Colon (tissue), 2 donors: ENCODE data around the gene BCL2L15.

Experiments used
- FAIRE-seq: peaks from 2 replicates; lab custom pipeline; 2012; peaks lifted over from hg19 to GRCh38; lab: Jason Lieb, UNC
- donor health status: control.
- donor health status: control.

BCL2L15 gene

GRCh38 chr1:113887402-113888175, at the start of gene BCL2L15:
TSS of gene BCL2L15 (minus strand) at chr1:113887581. CDS start at chr1:113887375, 206 bp downstream.
- FAIRE-seq = no peak

- FAIRE-seq = no peak
Observed at GRCh38 chr1:113937146-113937545, 49.8 kb upstream of the BCL2L15 start.

DNA sequence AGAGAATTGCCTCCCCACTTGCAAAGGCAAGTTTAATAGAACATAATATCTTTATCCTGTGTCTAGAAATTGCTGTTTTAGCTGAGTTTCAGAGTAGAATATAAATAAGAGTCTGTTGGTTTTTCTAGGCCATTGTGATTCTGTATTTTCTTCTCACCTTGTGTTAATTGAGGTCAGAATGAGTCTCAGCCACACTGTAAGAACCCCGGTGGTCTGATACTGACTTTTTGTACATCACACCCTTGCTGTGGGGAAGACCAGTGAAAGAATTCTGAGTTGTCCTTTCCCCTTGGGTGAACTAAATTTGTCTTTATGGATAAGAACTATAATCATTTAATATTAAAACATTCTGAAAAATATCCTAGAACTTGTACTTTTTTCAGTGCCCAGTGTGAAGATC, 48.6 kb upstream of the BCL2L15 start:
- no peak for FAIRE-seq

GRCh38 chr1:113935176-113935575, 47.8 kb upstream of the BCL2L15 start:
- FAIRE-seq = no peak

GRCh38 chr1:113934511-113935055, 47.2 kb upstream of the BCL2L15 start:
- no peak for FAIRE-seq

- FAIRE-seq = no peak
Observed at GRCh38 chr1:113934006-113934405, 46.6 kb upstream of the BCL2L15 start.

DNA sequence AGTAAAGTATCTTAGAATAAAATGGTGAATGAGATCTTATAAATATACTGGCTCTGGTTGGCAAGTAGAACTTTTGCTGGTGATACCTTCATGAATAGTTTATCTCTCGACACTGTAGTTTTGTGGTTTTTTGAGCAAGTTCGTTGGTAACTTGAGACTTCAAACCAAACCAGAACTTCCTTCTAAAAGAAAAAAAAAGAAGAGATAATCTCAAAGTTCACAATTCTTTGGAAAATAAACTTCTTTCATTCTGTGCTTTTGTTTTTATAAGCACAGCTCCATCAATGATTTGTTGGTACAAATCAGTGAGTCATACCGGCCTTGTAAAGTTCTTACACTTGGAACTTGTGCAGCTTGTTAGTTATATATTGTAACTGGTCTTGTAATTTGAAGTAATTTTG, 44.1 kb upstream of the BCL2L15 start:
- no peak for FAIRE-seq

DNA sequence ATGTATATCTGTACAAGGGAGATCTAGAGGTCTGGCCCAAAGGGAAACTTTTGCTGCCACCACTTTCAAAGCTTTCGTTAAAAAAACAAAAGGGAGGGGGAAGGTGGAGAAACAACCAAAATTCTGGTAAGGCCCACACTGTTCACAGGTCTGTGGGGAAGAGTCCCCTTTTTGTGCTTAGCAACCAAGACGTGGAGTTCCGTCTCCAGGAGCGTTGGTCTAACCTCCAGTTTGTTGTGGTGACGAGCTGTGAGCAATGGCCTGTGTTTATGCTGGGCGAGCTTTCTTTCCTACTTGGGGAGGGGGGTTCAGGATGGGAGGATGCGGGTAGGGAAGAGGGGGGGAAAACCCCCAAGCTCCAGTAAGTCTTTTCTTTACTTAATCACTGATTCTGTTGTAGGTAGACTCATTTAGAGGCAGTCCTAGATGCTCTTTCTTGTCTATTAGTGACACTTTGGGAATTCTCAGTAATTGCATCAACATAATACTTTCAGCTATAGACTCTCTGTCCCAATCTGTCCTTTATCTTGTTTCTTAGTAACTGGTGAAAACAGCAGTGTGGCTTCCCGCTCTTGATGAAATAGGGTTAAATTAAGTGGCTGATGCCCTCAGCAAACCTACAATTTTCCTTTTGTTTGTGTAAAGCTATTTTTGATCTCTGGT, 43.2 kb upstream of the BCL2L15 start:
- no peak for FAIRE-seq

DNA sequence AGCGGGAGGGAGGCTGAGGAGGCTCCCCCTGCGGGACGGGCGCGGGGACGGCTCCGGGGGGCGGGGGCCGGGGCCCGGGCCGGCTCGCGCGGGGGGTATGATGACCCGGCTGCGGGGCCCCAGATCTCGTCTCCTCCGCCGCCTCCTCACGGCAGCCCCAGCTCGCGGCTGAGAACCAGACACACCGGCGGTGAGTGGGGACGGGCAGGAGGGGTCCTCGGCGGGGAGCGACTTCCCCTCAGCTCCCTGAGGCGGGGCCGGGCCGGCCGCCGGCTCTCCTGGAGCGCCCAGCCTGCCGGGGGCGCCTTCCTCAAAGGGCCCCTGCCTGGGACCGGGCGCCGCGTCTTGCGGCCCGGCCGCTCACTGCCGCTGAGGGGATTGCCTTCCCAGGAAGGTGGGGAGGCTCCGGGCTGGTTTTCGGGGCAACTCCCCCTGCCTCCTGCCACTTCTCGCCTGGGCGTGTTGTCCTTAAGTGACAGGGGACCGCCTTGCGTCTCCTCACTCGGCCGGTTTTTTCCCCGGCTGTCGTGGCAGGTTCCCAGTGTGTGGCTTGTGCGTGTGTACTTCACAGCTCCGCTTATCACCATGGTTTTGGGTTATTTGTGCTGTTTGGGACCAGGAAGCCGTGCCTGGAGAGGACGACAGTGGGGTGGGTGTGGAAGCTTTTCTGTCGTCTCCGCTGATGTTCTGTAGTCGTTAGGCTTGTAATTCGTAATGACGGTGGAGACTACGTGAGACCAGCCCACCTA, 42.5 kb upstream of the BCL2L15 start:
- no peak for FAIRE-seq

DNA sequence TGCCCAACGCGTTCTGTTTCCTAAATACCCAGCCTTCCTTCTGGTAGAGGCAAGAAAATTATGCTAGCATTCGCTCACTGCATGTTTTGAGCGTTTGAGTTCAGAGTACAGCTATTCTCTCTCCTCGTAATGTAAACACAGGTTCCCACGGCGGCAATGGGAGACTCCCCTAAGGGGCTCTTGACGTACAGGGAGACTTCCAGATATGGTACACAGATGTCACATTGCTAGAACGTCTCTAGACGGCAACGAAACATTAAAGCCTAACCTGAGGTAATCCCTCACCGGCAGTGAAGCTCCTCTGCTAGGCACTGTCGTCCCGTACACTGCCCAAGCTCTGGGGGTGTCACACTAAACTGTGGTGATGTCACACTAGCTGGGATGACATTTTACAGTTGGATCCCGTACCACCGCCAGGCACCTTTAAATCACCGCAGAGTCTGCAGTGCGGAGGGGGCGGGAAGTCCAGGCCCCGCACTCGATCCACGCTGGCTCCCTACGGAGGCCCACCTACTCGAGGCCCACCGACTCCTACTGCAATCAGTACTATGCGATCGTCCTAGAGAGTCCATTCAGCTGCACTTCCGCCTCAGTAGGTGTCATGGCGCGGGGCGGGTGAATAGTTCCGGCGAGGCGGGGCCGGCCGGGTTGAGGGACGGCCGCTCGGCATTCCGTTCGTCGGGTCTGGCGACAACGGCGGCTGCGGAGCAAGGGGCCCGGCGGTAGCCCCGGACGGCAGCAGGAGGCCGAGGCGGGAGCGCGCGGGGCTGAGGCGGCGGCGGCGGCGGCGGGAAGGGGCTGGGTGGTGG, 41.8 kb upstream of the BCL2L15 start, which contains the start of gene HIPK1:
TSS of gene HIPK1 (plus strand) at position 384 of the 809 bp plus-strand sequence.
- FAIRE-seq = no peak

DNA sequence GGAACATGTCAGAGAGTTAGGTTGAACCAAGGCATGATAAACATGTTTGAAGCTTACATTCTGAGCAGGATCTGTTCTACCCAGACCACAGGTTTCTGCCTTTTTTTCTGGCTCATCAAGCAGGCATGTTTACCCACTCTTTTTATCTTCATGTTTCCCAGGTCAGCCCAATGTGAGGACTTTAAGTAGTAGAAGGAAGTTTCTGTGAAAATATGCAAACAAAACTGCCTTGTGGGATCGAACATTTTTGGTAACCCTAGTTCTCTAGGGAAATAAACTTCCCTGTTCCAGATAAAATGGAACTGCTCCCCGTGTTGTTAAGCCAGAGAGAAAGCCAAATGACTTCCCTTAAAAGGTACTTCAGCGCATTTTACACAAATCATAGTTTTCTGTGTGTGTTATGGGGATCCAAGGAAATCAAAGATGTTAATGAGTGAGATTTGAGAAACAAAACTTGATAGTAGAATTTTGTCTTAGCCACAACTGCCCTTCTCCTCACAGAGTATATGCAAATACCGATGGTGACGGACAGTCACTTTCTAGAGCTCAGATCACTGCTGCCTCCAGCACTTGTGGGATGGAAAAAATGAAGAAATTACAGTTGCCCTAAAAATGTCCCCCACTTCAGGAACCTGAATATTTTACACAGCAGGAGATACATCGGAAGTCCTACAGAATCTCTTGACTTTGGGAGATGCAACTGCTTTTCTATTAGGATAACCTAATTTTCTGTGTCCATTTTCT, 41.0 kb upstream of the BCL2L15 start:
- FAIRE-seq = no peak

DNA sequence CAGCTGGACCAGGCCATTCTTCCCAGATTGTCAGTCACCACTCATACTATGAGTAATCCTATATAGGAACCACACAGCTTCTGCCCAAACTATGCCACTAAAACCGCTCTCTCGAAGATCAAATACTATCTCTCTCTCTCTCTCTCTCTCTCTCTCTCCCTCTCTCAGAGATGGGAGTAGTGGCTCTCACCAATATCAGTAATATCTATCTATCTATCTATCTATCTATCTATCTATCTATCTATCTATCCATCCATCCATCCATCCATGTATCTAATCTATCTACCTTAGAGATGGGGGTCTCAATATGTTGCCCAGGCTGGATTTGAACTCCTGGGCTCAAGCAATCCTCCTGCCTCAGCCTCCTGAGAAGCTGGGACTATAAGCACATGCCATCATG, 37.1 kb upstream of the BCL2L15 start:
- no peak for FAIRE-seq

DNA sequence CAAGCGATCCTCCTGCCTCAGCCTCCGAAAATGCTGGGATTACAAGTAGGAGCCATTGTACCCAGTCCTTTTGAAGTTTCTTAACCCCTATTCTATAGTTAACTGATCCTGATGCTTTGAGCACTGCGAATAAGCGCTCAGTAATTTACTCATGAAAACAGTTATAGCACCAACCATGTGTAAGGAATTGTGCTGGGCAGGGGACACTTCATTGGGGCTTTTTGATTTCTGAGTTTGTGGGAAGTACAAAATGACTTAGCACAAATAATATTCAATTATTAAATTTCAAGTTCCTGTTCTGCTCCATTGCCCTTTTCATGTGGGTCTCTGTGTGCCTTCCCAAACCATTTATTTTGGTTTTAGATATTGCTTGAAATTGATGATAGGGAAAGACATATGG, 35.6 kb upstream of the BCL2L15 start:
- no peak for FAIRE-seq

GRCh38 chr1:113918243-113918642, 30.9 kb upstream of the BCL2L15 start:
- FAIRE-seq = no peak

DNA sequence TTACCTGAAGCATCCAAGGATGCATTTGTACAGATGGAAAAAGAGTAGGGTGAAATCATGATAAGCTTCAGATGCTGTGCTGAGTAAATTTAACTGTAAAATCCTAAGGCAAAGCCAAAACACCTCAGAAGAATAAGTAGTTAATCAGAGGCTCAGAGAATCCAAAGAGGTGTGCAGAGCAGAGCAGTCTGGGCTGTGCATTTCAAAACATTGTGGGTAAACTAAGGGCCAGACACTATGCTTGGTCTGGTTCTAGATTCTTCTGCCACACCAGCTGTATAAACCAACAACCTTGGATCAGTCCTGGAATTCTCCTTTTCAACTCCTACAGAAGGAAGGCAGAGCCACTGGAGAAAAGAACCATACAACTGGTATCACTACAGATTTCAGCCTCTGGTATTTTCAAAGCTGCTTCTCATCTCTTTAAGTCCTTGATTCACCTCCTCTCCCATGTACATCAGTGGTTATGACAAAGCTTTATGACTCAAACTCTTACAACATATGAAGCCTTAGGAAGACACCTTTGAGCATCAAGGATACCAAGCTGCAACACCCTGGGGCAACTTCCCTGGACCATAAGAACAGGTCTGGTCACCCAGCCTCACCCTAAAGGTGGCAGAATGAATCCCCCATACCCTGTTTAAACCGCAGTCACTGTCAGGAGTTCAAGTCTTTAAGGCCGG, 30.2 kb upstream of the BCL2L15 start:
- FAIRE-seq = no peak

GRCh38 chr1:113916974-113917373, 29.6 kb upstream of the BCL2L15 start:
- no peak for FAIRE-seq

GRCh38 chr1:113913887-113914664, 26.7 kb upstream of the BCL2L15 start:
- no peak for FAIRE-seq

DNA sequence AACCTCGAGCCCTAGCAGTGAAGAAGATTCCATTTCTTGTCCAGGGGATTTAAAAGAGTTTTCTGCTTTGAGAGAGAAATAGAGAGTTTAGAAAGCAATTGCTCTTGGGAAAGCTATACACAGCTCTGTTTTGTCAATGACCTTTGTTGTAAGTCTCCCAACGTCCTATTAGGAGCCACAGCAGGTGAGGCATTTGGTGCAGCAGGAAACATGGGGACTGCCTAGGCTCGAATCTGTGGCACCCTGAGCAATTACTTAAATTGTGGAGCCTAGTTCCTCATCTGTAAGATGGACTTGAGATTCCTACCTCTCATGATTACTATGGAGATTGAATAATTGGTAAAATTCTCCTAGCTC, 25.9 kb upstream of the BCL2L15 start:
- no peak for FAIRE-seq

DNA sequence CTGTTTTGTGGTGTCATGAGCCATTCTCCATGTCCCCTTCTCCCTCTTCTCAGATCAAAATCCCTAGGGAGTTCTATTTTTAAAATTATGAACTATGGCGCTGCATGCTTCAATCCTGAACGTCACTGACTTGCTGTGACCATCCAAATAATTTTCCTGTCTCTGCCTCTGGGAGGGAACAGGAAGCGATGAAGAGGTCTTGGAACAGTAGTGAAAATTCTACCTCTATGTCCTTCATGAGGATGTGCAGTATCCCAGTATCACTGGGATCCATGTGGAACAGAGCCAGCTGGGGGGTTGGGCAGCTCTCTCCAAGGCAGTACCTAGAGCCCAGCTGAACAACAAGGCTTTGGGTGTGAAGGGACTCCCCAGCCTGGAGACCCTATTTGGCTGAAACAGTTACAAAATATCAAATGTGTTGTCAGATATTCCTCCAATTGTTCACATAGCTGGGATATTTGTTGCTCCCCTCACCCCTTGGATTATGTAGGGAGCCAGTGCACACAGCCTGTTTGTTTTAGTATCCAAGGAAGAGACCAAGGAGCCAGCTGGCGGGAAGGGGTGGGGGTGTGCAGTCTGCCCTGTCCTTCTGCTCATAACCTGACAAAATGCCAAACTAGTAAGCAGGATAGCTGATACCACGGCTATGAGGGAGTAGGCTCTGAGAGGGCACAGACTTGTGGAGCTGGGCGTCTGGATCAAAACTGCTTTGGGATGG, 25.4 kb upstream of the BCL2L15 start:
- FAIRE-seq = no peak
